SK-N-MC (cell line): ENCODE data around the gene POU2F3.

Experiments used
- EZH2 ChIP-seq: fragments of 200-600 bp; sonication (generic); IDR thresholded peaks from one replicate; pipeline ENCODE4 v1.6.1; 2017; ENCODE audit warnings: antibody characterized with exemption
- POLR2AphosphoS5 ChIP-seq: IDR thresholded peaks from 2 replicates; pipeline ENCODE4 v1.6.1; 2012; ENCODE audit warnings: mild to moderate bottlenecking, low read depth, low read length, borderline replicate concordance

GRCh38 chr11:120219232-120219937, 20.6 kb upstream of the POU2F3 start:
- TF ChIP-seq EZH2 (no peak), POLR2AphosphoS5 (no peak)
